Activated CD4-positive, alpha-beta T cell treated with anti-CD3 and anti-CD28 coated beads, Interleukin-2, amount 50 U/mL, for 16 hours (primary cell): ENCODE measurements around the gene SLC44A3.

ENCODE experiments used
- DNase-seq: peaks from one replicate; pipeline ENCODE4 v3.0.0-alpha.2; 2020

Gene SLC44A3

DNA sequence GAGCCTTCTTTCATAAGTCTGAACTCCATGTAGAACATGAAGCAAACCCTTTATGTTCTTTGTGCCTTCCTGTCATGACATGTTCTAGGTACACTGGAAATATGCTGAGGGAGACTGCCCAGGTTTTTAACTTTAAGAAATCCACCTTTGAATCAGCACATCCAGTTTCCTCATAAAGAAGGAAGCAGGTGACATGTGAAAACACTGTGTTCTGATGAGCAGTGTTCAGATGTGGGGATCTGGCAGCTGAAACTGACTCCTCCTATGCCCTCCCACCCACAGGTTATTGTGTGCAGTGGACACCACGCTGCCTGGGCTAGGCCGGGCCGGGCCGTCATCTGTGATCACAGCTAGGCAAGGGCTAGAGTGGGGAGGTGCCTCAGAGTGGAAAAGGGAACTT is 55.6 kb downstream of the SLC44A3 start:
- DNase-seq: no peak

DNA sequence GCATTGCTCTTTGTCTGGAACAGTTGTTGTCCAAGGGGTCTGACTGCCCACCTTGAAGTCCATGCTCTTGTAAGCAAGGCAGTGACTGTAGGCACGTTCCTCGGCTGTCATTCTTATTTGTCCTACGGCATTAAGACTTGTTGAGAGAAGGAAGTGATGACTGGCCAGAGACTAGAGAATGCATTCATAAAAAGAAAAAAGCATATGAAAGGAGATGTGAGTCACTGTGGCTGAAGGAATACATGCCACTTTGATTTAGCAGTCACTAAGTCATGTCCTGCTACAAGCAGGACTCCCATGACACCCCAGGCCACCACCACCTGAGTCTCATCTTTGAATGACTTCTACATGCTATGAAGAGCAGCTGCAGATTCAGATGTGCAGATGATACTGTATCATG is 56.2 kb downstream of the SLC44A3 start:
- no peak for DNase-seq

GRCh38 chr1:94878329-94878728 is 58.2 kb downstream of the SLC44A3 start:
- DNase-seq: no peak

GRCh38 chr1:94883691-94884090 is 63.5 kb downstream of the SLC44A3 start:
- DNase-seq: no peak

DNA sequence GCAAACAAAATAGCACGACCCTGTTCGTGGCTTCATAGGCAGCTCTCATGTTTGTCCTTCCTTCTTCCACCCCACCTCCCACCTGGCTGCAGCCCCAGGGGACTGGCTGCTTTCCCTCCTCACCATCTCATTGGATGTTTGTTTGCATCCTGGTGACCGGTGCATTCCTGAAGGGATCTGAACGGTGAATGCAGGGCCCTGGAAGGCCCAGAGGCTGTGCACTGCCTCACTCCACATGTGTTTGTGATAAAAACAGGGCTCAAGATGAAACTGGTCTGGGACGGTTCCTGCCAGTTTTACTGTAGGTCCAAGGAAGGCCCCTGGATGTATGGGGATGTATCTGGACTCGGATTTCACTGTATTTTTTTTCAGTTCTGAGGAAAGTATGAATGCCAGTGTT is 63.9 kb downstream of the SLC44A3 start:
- DNase-seq: no peak

GRCh38 chr1:94884507-94884906 is 64.3 kb downstream of the SLC44A3 start:
- no peak for DNase-seq

DNA sequence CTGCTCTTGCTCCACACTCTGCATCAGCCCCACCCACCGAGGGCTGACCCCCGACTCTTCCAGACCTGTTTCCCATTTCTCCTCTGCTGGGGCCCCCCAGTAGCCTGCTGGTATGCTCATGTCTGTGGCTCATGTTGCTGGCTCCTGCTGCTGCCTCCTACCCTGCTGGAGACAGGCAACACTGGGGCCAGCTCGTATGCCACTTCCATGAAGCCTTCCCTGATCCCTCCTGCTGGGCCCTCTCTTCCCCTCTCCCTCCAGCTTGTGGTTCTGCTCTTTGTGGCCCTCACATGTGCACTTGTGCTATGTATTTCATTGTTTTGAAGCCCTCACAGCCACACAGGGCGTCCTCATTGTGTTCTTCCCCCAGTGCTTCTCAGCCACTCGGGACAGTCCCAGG is 66.2 kb downstream of the SLC44A3 start:
- DNase-seq: no peak

DNA sequence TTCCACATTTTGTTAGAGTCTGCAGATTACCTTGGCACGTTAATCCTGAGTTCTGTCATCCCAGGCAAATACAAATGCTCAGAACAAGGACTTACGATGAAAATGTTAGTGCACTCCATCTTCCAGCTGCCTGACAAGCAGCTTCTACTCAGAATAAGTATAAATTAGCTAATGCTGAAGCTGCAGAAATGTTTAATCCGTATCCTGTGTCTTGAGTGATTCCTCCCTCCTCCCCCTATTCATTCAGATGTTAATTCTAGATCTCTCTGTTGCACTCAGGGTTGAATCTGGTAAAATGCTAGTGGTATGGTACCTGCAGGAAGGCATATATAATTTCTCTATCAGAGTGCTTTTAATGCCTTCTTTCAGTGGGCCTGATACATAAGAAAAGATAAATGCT is 66.9 kb downstream of the SLC44A3 start:
- no peak for DNase-seq

DNA sequence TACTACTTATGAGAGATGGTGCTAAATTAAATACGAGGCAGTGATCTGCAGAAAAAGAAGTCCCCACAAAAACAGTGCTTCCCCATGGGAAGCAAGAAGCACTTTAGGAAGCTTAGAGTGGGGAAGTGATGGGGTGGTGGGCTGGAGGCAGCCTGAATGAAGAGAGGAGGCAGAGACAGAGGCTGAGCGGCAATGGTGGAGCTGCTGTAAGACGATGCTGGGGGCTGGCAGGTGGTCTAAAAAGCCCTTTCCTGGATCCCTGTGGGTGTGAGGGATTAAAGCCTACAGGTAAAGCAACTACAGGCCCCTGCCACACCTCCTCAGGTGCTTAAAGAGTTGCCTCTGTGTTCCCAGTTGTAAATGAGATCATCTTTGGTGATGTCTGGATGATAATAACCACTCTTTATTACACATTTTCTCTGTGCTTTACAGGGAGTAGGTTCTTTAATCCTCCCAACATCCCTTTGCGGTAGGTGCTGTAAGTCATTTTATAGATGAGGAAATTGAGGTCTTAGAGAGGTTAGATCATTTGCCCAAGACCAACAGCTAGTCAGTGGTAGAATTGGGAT is 67.5 kb downstream of the SLC44A3 start:
- DNase-seq: no peak

DNA sequence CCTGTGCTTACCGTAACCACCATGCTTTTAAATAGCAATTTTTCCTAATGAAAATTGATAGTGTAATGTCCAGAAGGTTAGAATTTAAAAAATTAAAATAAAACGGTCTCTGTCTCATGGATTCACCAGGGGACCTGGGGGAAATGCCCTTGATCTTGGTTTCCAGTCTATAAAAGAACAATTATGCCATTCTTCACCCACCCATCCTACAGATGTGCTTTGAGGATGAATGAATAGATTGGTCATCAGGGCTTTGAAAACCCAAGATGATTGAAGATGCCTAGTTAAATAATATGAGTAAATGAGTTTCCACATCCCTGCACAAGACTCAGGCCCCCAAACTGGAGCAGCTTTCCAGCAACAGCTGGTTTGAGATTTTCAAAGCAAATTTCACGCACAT is 68.0 kb downstream of the SLC44A3 start:
- no peak for DNase-seq

- no peak for DNase-seq
Measured at GRCh38 chr1:94892604-94893254, 72.6 kb downstream of the SLC44A3 start.

DNA sequence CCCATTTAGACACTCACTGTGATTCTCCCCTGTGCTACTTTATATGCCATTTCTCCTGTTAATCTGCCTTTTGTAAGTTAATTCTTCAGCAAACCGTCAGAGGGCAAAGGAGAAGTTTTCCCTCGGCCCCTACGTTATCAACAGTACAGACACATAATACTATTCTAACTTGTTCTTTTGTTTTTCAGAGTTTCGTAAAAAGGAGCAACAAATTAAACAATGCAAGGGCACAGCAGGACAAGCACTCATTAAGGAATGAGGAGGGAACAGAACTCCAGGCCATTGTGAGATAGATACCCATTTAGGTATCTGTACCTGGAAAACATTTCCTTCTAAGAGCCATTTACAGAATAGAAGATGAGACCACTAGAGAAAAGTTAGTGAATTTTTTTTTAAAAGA is 74.5 kb downstream of the SLC44A3 start:
- no peak for DNase-seq

- no peak for DNase-seq
Measured at GRCh38 chr1:94895518-94895917, 75.4 kb downstream of the SLC44A3 start.

DNA sequence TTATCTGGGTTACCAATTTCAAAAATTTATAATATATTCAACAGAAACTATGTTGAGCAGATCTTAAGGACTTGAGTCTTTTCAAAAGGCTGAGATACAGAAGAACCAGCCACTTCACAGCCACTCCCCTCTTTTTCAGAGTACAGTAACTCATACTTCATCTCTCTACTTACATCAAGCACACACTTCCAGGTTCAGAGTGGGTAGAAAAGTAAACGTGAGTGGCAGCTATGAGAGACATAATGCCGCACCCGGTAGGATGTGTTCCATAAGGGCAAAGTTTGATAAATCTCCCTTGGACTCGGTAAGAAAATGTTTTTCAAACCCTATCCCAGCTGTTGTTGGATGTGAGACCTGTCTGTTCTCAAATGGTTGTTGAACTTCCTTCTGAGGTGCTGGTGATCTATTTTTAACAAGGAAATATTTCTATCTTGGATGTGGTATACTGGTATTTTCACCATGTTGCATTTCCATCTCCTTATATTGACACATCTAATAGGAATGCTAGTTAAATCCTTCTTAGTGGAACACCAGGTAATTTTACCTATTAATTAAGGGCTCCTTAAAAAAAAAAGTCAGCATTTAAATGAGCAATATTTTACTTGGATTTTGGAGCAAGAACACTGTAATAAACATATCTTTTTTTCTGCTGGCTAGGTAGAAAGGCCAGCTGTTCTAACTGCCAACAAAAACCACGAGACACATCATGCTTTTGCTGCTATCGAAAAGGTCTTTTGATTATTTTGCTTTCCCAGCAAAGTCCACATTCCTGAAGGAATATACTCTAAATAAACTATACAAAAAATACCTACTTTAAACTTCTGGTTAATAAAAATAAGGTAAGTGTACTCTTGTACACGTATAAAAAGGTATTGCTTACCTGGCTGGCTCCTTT is 78.6 kb downstream of the SLC44A3 start:
- no peak for DNase-seq

DNA sequence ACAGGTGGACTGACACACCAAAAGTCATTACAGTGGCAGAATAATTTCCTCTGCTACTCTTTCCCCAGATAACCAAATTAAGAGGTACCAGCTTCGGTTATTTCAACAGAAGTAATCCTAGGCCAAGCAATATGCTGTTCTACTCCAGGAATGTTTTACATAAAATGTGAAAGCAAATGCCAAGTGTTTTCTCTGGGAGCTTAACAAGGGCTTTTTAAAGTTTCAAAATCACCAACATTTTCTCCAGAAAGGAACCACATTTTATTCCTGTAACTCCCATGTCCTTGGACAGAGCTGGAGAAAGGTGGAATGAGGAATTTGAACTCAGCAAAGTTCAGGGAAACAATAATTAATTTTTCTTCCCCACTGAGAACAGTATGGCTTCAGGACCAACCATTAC is 79.6 kb downstream of the SLC44A3 start:
- no peak for DNase-seq

- no peak for DNase-seq
Measured at GRCh38 chr1:94901841-94902240, 81.7 kb downstream of the SLC44A3 start.

DNA sequence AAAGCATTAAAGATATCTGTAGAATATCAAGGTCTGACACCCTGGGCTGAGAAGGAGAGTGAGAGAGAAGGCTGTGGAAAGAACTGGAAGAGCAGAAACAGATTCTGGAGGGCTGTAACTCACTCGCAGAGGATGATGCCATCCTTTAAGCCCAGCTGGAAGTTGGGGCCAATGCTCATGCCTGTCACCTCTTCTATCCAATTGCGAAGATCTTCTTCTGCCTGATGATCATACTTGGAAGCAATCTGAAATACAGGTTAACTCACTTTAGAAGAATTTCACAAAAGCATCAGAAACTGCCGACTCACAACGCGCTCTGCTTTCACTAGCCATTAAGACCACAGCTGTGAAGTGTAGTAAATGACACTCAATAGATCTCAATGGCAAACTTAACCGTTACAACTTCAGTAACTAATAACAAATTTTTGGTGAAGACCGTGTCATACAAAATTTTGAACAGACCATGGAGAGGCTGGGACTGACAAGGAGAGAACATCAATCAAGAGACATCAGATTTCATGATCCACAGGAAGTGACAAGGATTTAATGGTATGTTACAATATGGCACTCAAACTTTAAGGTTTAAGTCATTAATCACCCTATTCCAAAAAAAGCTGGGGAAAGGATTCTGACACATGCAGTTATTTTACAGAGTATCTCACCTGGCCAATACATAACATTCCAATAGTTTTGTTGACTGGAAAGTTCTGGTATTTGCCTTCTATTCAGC is 83.3 kb downstream of the SLC44A3 start:
- DNase-seq: no peak

DNA sequence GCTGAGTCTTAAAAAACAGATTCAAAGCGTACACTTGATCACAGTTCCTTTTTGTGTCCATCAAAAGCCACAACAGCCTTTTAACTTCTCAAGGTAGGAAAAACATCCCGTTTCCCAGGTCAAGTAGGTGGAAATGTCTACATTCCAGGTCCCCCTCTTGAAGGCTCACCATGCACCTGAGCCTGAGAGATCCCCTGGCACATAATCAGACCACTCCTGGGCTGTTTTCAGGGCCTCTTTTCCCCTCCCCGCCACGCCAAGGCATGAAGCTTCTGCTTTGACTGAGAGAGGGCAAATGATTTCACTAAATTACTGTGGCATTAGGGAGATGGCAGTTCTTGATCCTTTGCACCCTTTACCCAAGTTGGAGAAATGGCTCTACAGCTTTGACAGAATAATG is 85.0 kb downstream of the SLC44A3 start:
- DNase-seq: no peak

DNA sequence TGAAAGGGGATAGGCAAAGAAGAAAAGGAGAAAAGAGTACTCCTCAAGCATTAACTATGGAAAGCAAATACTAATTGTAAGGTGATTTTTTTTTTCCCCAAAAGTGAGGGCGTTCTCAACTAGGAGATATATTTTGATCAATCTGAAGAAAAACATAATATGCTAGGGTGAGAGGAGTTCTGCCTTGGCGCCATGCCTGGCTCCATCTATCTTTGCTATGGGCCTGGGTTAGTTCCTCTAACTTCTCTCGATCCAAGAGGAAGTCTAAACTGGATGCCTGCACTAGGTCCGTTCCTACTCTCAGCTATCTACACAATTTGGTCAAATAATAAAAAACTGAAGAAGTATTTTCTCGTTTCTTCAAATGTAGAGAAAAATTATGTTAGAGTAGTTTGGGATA is 86.2 kb downstream of the SLC44A3 start:
- DNase-seq: no peak

- no peak for DNase-seq
Measured at GRCh38 chr1:94907136-94907535, 87.0 kb downstream of the SLC44A3 start.

DNA sequence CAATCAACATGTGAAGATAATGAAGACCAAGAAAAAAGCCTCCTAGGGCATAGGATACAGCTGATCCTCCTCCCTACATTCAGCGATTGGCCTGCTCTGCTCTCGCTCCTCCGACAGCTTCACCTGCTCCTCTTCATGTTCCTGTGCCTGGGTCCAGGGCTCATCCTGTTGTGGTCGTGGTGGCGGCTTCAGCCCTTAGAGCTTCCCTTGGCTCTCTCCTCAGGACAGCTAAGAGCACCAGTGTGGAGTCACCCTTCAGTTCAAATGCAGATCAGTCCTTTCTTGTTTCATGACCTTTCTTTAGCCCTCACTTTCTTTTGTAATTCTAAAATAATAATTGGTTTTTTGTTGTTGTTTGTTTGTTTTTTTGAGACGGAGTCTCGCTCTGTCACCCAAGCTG is 88.0 kb downstream of the SLC44A3 start:
- no peak for DNase-seq

- no peak for DNase-seq
Measured at GRCh38 chr1:94908965-94909364, 88.8 kb downstream of the SLC44A3 start.

- DNase-seq: no peak
Measured at GRCh38 chr1:94909486-94909885, 89.3 kb downstream of the SLC44A3 start.
